Activated CD4-positive, alpha-beta T cell treated with anti-CD3 and anti-CD28 coated beads, Interleukin-10, Interleukin-2, amounts not matched to agents 100 ng/mL and 50 ng/mL, durations not matched to agents 16 hours and 8 hours (primary cell): Measurements from ENCODE around the gene XRCC4.
"Not testable (repeated sequence)": the region's sequence is repeated elsewhere in the genome, so short reads cannot be mapped to it uniquely, and the experiment has no call there.

Experiments
- DNase-seq: peaks from one replicate; pipeline ENCODE4 v3.0.0-alpha.2; 2020

Gene XRCC4

DNA sequence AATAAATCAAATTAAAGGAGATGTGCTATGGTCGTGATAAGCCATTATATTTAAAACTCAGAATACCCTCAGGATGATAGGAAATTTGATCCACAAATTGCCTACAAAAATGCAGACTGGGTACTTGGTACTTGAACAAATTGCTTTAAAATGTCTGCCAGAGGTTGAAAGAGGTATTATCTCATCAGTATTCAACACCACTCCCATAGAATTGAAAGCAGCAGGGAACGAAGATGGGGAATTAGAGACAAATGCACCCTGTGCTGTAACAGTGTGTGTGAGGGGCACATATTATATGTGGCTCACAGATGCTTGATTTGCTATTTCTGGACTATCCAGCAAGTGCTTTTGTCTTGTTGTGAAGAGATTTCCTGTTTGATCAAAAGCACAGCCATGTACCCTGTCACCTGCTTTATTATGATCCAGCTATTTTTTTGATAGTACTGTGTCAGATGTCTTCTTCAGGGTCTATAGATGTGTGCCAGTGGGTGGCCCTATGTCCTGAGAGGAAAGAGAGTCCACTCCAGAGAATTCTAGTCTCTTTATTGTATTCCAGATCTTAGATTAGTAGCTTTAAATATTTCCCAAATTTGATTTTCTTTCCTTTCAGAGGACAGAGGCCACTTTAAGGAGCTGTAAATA, 120.1 kb downstream of the XRCC4 start:
- DNase-seq, result no peak

DNA sequence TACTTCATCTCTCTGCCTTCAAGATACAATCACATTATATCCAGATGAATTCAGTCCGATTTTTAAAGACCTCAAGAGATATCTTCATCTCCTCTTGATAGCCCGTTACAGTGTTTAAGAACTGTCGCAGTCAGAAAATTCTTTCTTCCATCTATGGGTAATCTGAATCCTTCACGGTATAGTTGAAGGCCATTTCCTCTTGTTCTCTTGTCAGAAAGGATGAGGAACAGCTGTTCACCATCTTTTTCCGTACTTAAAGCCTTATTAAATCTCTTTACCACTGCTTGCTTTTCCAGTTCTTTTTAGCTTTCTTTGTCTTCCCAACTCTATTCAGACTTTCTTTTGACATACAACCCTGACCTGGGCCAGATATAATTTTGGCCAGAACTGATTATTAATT, 121.8 kb downstream of the XRCC4 start:
- no peak for DNase-seq

DNA sequence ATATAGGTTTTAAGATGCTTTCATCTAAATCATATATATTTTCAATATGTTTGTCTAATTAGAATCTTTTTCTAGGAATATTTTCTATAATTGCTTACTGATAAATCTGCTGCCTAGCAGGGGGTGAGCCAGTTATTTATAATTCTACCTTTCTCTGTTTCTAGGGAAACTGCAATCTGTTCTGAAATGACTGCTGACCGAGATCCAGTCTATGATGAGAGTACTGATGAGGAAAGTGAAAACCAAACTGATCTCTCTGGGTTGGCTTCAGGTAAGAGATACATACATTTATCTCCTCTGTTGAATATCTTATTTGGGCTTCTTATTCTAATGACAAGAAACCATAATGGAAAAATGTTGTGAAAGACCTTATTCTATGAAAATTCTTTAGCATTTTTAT, 127.3 kb downstream of the XRCC4 start:
- DNase-seq, result no peak

DNA sequence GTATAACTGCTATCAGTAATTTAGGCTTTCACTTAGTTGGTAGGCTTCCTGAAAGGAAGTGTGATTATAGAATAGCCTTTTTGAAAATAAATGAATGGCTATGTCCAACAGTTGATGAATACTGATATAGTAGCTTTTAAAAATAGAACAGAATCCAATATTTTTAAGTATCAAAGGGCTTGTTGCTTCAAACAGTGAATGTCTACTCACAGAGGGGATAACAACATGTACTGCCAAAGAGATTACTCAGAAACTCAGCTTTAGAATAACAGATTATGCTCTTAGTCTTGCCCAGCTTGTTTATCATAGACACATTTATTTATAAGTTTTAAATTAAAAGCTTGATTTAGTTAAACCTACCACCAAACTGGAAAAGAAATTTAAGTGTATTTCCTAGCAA, 132.6 kb downstream of the XRCC4 start:
- no peak for DNase-seq

DNA sequence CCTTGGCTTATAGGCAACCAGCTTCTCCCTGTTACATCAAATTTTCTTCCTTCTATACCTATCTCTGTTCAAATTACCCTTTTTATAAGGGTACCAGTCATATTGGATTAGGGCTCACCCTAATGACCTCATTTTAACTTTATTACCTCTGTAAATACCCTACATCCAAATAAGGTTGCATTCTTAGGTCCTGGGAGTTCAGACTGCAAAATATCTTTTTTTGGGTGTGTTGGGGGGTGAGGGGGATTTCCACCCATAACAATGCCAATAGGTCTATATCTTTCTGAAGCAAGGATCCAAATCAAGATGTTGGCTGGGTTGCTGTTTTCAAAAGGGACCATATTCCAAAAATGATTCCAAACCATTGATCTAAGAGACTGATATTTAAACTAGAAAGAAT, 141.7 kb downstream of the XRCC4 start:
- no peak for DNase-seq

DNA sequence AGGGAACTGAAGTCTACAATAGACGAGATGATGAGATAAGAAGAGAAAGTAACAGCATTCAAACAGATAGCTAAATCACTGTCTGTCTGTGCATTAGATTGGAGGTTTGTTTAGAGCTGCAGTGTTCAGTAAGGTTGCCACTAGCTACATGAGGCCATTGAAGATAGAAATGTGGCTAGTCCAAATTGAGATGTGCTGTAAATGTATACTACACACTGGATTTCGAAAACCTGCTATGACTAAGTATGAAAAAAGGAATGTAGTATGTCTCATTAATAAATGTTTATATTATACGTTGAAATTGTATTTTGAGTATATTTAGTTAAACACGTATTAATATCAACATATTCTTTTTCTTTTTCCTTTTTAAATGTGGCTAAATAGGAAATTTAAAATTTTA, 142.1 kb downstream of the XRCC4 start:
- DNase-seq, result no peak

DNA sequence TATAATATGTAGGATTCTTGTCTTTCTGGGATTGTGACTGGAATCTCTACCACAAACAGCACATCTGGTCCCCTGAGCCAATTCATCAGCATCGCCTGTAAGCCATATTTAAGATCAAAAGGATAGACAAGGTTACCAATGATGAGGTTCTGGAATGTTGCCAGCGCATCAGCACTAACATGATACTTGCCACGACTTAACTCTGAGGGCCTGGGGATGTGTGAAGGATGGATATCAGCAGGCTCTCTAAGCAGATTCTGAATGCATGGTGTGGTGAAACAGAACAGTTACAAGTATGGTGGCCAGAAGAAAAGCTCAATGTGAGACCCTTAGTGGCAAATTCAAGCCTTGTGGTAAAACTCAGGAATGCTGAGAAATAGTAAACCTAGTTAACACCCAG, 143.0 kb downstream of the XRCC4 start:
- DNase-seq, result no peak

DNA sequence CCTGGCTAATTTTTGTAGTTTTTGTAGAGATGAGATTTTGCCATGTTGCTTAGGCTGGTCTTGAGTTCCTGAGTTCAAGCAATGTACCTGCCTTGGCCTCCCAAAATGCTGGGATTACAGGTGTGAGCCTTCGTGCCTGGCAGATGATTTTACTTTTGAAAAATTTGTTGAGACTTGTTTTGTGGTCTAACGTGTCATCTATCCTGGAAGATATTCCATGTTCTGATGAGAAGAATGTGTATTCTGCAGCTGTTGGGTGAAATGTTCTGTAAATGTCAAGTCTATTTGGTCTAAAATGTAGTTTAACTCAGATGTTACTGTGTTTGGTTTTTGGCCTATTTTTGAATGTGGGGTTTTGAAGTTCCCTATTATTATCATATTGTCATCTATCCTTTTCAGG, 145.6 kb downstream of the XRCC4 start:
- DNase-seq, result no peak

DNA sequence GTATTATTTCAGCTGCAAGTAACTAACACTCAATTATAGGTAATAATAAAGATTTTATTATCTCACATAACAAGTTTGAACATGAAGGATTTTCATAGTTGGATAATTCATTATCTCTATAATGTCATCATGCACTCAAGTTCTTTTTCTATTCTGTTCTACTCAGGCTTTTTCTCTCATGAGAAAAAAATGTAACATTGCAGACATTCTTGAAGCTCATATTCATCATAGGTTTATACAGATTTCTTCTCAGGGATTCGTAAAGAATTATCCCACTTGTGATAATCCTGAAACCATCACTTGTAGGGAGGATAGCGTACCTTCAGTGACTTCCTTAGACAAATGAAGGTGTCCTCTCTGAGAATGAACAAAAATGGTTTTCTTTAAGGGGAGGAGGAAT, 150.3 kb downstream of the XRCC4 start:
- DNase-seq, result no peak

DNA sequence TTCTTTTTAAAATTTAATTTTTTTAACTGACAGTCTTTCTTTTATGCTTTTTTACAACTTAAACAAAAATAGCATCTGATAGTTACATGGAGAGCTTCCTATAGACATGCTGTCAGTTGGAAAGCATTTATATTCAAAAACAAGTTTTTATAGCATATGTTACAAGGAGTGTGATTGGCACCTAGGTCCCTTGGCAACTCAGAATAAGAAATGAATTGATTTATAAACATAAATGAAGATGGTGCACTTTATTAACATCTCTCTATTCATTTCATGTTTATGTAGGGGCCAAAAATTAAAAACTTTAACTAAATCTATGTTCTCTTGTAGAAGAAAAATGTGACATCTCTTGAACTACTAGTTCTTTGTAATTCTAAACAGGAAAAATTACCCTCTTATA, 153.2 kb downstream of the XRCC4 start:
- no peak for DNase-seq

DNA sequence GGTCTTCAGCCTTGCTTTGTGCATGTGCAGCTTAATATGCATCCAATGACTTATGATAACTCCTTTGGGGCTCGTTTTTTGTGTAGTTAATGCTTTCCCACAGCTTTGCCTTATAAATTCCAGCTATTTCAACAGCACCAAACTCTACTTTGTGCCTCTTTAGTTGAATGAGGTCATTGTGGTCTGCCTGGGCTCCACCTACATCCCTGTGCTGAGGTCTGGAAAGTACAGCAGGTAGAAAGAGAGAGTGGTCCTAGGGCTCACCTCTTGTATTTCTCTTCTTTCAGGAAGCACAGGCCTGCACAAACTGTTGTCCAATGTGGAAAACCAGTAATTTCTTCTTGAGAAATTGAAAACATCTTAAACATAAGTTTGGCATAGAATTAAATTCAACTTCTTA, 167.2 kb downstream of the XRCC4 start:
- no peak for DNase-seq

DNA sequence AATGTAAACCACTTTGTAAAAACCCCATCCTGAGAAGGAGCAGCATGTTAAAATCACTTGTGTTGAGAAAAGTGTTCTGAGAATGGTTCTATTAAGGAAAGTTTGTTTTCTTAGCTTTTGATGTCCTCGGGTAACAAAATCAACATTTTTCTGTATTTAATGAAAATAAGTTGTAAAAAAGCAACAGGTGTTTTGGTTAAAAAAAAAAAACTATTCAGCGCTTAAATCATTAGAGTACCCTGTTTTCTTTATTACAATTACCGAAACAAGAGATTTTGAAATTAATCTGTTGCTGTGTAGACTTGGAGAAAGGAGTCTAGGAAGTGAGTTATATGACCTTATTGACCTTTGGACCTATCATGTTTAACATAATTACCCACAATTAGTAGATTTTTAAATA, 167.7 kb downstream of the XRCC4 start:
- no peak for DNase-seq

DNA sequence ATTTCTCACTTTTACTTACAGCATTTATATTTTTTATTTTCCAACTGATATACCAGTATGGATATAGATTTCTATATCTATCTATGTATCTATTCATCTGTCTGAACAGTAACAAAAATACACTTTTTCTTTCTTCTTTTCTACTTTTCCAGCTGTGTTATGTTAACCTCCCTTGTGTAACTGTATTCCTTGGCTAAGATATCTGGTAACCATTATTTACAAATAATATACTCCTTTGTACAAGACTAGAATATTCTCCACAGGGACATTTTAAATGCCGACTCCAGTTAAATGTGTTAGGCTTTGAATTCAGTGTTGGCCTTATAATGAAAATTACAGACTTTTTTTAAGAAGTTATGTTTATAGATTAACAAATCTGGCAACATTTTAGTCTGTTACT, 168.7 kb downstream of the XRCC4 start:
- no peak for DNase-seq

DNA sequence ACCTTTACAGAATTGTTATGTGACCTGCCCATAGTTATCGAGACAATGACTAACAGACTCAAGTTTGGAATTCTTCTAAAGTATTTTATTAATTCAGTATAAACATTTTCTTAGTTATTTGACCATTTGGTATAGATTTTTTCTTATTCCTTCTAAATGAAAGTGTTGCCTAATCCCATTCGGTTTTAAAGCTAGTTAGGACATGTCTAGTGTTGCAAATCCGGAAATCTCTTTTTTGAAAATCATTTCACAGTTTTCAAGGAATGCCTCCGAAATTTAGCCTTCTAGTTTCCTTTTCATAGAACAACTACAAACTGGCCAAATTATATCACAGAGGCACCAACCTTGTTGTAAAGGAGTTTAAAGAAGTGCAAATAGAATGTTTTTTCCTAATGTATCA, 171.8 kb downstream of the XRCC4 start:
- DNase-seq, result no peak

DNA sequence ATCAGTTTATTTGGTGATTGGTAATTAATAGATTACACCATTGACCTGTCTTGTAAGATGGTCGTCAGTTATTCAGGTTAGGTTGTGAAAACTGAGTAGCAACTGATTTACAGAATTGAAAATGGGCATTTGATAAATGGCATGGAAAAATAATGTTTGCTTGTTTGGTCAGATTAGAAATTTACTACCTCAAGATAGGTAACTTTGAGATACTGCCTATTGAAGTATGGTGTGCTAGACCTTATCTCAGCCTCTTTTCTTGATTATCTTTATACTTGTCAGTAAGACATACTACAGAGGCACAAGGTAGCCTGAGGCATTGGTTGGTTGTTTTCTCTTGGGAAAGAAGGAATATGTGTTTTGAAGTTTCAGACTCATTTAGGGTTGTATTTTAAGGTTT, 174.5 kb downstream of the XRCC4 start:
- DNase-seq, result no peak

DNA sequence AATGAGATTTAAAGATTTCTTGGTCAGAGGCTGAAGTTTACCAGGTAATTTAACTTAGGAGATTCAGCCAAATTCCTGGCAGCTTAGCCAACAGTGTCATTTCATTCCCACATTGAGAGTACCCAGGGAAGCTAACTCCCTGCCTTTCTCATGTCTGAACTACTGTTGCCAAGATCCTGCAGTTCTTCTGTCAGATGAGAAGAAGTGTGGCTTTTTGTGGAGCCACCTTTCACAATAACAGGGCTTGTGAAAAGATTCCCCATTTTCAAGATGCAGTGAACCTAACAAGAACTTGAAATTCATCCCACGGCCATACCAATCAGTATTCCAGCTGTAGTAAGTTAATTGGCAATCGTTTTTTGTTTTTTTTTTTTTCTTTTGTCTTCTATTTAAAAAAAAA, 176.4 kb downstream of the XRCC4 start:
- DNase-seq, result no peak

DNA sequence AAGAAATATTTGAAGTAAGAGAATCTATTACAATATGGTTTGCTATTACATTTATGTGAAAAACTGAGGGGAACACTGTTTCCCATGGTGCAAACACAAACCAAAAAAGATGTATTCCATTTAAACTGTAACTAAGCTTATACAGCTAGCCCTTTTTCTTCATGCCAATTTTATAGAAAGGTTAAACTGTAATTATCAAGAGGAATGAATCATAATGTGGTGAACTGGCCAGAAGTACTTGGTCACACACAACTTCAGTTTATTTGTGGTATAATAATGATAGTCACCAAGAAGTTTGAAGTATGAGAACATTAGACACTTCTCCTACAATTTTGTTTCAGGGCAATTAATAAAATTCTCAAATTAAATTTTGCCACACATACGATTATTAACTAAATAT, 177.9 kb downstream of the XRCC4 start:
- DNase-seq, result no peak

DNA sequence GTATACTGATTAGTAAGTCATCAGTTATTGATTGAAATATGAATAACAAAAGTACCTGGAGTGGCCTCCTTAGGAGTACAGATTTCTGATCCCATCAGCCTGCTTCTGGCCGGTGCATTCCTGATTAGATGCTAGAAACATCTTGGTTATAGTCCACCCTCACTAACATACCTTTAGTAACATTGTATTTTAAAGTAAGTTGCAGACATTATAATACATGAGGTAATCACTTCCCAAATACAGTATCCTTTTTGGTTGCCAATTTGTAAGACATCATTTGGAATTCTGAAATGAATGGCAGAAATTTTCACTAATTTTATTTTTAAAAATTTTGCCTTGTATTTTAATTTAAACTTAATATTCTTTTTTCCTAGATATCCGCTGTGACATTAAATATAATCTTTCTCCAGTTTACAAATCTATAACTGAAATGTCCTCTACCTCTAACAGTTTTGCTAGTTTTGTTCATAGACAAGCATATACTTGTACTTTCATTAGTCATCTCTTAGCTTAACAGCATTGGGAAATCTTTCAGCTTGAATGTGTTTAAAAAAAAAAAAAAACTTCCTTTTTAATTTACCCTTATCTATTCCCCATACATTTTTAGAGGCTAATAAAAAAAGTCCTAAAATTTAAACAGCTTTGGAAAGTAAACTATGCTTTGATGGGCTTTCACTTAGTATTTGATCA, 178.9 kb downstream of the XRCC4 start:
- DNase-seq, result no peak

DNA sequence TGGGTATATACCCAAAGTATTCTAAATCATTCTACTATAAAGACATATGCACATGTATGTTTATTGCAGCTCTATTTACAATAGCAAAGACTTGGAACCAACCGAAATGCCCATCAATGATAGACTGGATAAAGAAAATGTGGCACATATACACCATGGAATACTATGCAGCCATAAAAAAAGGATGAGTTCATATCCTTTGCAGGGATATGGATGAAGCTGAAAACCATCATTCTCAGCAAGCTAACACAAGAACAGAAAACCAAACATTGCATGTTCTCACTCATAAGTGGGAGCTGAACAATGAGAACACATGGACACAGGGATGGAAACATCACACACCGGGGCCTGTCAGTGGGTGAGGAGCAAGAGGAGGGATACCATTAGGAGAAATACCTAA, 180.3 kb downstream of the XRCC4 start:
- not testable (repeated sequence) for DNase-seq

DNA sequence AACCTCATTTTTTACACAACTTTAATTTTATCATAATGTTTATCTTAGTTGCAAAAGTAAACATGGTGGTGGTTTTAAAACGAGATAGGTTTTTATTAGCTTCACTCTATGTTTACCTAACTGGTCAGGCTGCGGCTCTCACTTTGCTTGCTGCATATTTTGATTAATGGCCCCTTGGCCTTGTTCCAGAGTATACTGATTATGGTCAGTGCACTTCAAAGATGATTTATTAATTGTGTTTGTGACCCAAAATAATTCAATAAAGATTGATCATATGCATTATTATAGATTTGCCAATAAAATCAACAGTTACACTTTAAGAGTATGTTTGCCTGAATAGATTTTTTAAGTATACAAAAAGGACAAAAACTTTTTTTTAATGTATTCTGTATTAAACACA, 188.0 kb downstream of the XRCC4 start:
- no peak for DNase-seq

DNA sequence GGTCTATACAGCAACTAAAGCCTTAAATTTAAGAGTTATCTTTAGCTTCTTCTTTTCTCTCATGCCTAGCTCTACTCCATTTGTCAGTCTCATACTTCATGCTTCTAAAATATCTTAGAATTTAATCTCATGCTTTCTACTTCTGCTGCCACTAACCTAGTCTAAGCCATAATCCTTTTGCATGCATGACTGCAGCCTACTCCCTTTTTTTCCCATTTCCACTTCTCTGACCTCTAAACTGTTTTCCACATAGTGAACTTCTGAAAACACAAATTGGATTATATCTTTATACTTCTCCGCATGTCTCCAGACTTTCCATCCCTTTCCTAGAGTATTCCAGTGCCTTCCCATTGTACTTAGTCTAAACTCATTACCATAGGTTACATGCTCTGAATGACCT, 193.0 kb downstream of the XRCC4 start:
- no peak for DNase-seq

DNA sequence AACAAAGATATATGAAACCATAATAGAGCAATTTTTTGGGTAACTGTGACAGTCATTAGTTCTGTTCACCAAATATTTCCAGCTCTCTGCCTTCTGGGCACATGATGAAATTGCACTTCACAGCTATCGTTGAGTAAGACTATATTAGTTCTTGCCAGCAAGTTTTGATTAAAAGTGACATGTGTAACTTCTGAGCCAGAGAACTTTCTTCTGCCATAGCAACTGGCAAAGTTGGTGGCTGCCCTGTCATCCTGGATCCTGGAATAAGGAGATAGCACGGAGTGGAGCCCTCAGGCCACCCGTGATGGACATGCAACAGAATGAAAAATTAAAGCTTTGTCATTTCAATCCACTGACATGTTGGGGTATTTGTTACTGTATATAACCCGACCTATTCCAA, 199.8 kb downstream of the XRCC4 start:
- no peak for DNase-seq

DNA sequence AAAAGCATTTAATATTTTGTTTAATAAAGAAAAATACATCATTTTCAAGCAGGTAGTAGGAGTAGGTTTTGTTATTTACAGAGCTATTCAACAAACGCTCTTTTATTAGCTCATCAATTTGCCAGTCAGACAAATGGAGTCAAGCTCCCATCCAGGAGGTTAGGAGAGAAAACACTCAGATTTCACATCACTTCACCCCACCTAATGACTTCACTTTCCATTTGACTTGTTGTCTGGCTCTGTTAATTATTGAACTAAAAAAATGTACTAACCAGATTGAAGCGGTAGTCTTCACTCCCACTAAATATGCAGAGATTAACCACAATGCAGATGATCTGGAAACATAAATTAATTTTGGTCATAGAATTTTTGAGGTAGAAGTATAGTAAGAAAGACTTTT, 200.6 kb downstream of the XRCC4 start:
- DNase-seq, result no peak

DNA sequence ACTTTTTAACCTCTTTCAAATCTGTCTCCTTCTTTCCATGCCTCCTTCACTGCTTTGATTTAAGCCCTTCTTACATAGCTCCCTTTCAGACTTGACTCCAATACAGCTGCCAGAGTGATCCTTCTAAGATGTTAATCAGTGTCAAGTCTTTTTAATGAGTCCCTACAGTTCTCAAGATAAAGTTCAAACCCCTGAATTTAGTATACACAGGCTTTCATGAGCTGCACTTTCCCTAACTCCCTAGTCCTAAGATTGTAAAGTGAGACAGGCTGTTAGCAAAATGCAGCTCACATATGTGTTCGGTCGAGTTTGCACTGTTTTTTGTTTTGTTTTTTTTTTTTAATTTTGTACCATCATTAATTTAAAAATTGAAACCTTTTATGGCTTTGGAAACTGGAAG, 203.8 kb downstream of the XRCC4 start:
- DNase-seq, result no peak

DNA sequence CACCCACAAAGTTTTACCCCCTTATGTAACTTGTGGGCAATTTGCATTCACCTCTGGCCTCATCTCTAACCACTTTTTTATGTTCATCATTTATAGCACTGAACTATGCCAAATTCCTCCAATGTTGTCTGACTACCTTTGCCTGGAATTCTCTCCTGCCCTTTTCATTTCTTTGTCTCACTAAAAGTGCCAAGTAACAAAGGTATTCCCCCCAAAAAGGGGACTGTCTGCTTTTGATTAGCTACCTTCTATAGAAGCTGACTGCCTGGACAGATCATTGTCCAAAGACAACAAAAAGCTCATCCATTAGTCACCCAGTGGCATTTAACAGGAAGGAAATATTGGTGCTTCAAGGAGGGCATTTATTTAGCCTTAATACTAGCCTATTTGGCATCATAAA, 204.3 kb downstream of the XRCC4 start:
- DNase-seq, result no peak
